Measurements from ENCODE around the gene B3GNT4. TPM values are rescaled to one million over a fixed set of nuclear protein-coding genes. Genes with fewer than 3 reads are reported as not detected.
"Not testable (repeated sequence)": the region's sequence is repeated elsewhere in the genome, so short reads cannot be mapped to it uniquely, and the experiment has no call there.

B3GNT4 gene
- 1 to 10 TPM; 4.1 to 5.2 (median 4.1) TPM for polyA plus RNA-seq (ENCODE audit: insufficient read length in 3 of 3)
- long read RNA-seq, donor 1, partial matches to known transcripts = 0 of 3 reads
- long read RNA-seq, donor 1, other reads (novel, unspliced or antisense) = 0 of 3 reads
- long read RNA-seq, donor 2, partial matches to known transcripts = 0 of 1 reads
- long read RNA-seq, donor 2, other reads (novel, unspliced or antisense) = 0 of 1 reads
- long read RNA-seq, donor 3, transcript B3GNT4-201 (3 exons, 1,642 nt) = major isoform, 5 of 7 reads
- long read RNA-seq, donor 3, partial matches to known transcripts = 0 of 7 reads
- long read RNA-seq, donor 3, other reads (novel, unspliced or antisense) = 0 of 7 reads
- long read RNA-seq, donor 4, partial matches to known transcripts = 0 of 4 reads
- long read RNA-seq, donor 4, other reads (novel, unspliced or antisense) = 0 of 4 reads
- long read RNA-seq, donor 5 = 0 reads
- long read RNA-seq, donor 6, partial matches to known transcripts = 0 of 7 reads
- long read RNA-seq, donor 6, other reads (novel, unspliced or antisense) = 0 of 7 reads
- long read RNA-seq, donor 7, partial matches to known transcripts = 0 of 3 reads
- long read RNA-seq, donor 7, other reads (novel, unspliced or antisense) = 0 of 3 reads
- long read RNA-seq, donor 8, partial matches to known transcripts = 60 of 74 reads
- long read RNA-seq, donor 8, other reads (novel, unspliced or antisense) = 7 of 74 reads
- long read RNA-seq, donor 9 = 0 reads
- long read RNA-seq, donor 10, partial matches to known transcripts = 0 of 1 reads
- long read RNA-seq, donor 10, other reads (novel, unspliced or antisense) = 0 of 1 reads
- long read RNA-seq, donor 11, partial matches to known transcripts = 0 of 3 reads
- long read RNA-seq, donor 11, other reads (novel, unspliced or antisense) = 0 of 3 reads
- long read RNA-seq, donor 12, partial matches to known transcripts = 0 of 14 reads
- long read RNA-seq, donor 12, other reads (novel, unspliced or antisense) = 13 of 14 reads
- long read RNA-seq, donor 13 = 0 reads
- long read RNA-seq, donor 14, partial matches to known transcripts = 0 of 2 reads
- long read RNA-seq, donor 14, other reads (novel, unspliced or antisense) = 0 of 2 reads
- long read RNA-seq, donor 15 = 0 reads
- long read RNA-seq, donor 16, partial matches to known transcripts = 0 of 10 reads
- long read RNA-seq, donor 16, other reads (novel, unspliced or antisense) = 0 of 10 reads

GRCh38 chr12:122203301-122204166 is at the start of gene B3GNT4:
B3GNT4 (plus strand) TSS chr12:122203709; CDS start chr12:122204619, 910 bp downstream.
- DNase-seq (ENCODE audit: extremely low read depth in 1 of 11, low read depth in 9 of 11, low spot score in 4 of 11) = peak in 3 of 11 donors; percentile 40 to 54 (median 44)

GRCh38 chr12:122155705-122156104 is 47.8 kb upstream of the B3GNT4 start:
- no peak for DNase-seq (ENCODE audit: extremely low read depth in 1 of 11, low read depth in 9 of 11, low spot score in 4 of 11)

- DNase-seq (ENCODE audit: extremely low read depth in 1 of 11, low read depth in 9 of 11, low spot score in 4 of 11) = no peak
Observed at GRCh38 chr12:122158700-122159285, 44.7 kb upstream of the B3GNT4 start.

- no peak for DNase-seq (ENCODE audit: extremely low read depth in 1 of 11, low read depth in 9 of 11, low spot score in 4 of 11)
Observed at GRCh38 chr12:122159882-122160281, 43.6 kb upstream of the B3GNT4 start.

GRCh38 chr12:122160761-122161160 is 42.7 kb upstream of the B3GNT4 start:
- DNase-seq (ENCODE audit: extremely low read depth in 1 of 11, low read depth in 9 of 11, low spot score in 4 of 11) = no peak

- DNase-seq (ENCODE audit: extremely low read depth in 1 of 11, low read depth in 9 of 11, low spot score in 4 of 11) = no peak
Observed at GRCh38 chr12:122161682-122162081, 41.8 kb upstream of the B3GNT4 start.

- no peak for DNase-seq (ENCODE audit: extremely low read depth in 1 of 11, low read depth in 9 of 11, low spot score in 4 of 11)
Observed at GRCh38 chr12:122162976-122163375, 40.5 kb upstream of the B3GNT4 start.

GRCh38 chr12:122166422-122167349 is 36.8 kb upstream of the B3GNT4 start:
- DNase-seq (ENCODE audit: extremely low read depth in 1 of 11, low read depth in 9 of 11, low spot score in 4 of 11) = no peak

- no peak for DNase-seq (ENCODE audit: extremely low read depth in 1 of 11, low read depth in 9 of 11, low spot score in 4 of 11)
Observed at GRCh38 chr12:122167356-122167925, 36.1 kb upstream of the B3GNT4 start.

- no peak for DNase-seq (ENCODE audit: extremely low read depth in 1 of 11, low read depth in 9 of 11, low spot score in 4 of 11)
Observed at GRCh38 chr12:122168492-122168891, 35.0 kb upstream of the B3GNT4 start.

GRCh38 chr12:122171399-122171798 is 32.1 kb upstream of the B3GNT4 start:
- DNase-seq (ENCODE audit: extremely low read depth in 1 of 11, low read depth in 9 of 11, low spot score in 4 of 11) = no peak

GRCh38 chr12:122172262-122172939 is 31.1 kb upstream of the B3GNT4 start:
- DNase-seq (ENCODE audit: extremely low read depth in 1 of 11, low read depth in 9 of 11, low spot score in 4 of 11) = no peak

- DNase-seq (ENCODE audit: extremely low read depth in 1 of 11, low read depth in 9 of 11, low spot score in 4 of 11) = no peak
Observed at GRCh38 chr12:122174155-122174845, 29.2 kb upstream of the B3GNT4 start, which contains the start of gene IL31. IL31 (minus strand) TSS chr12:122174221; CDS start chr12:122174172, 49 bp downstream.

- DNase-seq (ENCODE audit: extremely low read depth in 1 of 11, low read depth in 9 of 11, low spot score in 4 of 11) = not testable (repeated sequence)
Observed at GRCh38 chr12:122176473-122176872, 27.0 kb upstream of the B3GNT4 start.

GRCh38 chr12:122182887-122183587 is 20.5 kb upstream of the B3GNT4 start, which contains the start of gene LRRC43:
LRRC43 (plus strand) TSS chr12:122183123; CDS start chr12:122183145, 22 bp downstream.
- DNase-seq (ENCODE audit: extremely low read depth in 1 of 11, low read depth in 9 of 11, low spot score in 4 of 11) = peak in 9 of 11 donors; percentile 26 to 58 (median 54)
